GM19468 (cell line): ENCODE data around the gene CPTP.

Experiments
- ATAC-seq: cut with Tn5 transposase; IDR thresholded peaks from one replicate; pipeline ENCODE4 v1.9.1; 2021; ENCODE audit warnings: mild to moderate bottlenecking, moderate library complexity, moderate number of reproducible peaks; ENCODE audit not compliant: unreplicated experiment; ENCODE audit errors: extremely low read depth

Gene CPTP

DNA sequence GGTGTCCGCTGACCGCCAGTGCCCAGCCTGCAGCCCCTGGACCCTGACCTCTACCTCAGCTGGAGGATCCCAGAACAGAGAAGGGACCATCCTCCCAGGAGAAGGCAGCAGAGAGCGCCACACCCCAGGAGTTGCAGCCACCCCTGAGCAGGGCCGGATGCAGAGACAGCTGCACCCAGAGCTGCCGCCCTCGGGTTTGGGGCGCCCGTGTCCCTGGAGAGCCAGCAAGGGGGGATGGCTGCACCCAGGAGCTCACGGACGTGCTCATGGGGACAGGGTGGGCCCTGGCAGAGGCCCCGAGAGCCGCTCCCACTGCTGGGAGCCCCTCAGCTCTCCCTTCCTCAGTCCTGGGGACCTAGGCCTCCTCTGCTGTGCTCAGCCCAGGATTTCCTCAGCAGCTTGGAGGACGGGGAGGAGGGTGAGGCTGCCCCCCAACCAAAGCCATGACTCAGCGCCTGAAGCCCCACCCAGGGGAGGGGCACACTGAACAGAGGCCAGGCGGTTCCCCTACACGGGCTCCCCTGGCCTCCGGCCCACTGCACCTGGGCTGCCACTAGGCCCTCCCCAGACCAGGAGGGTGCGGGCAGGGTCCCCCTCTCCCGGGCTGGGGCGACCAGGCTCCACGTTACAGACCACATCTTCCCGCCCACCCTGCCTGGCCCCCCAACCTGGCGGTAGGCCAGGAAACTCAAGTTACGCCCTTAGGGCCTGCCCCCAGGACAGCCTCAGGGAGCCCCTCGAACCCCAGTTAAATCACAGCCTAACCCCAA, 19.1 kb upstream of the CPTP start:
- ATAC-seq, result no peak

- ATAC-seq, result no peak
Observed at GRCh38 chr1:1306070-1306660, 18.4 kb upstream of the CPTP start.

DNA sequence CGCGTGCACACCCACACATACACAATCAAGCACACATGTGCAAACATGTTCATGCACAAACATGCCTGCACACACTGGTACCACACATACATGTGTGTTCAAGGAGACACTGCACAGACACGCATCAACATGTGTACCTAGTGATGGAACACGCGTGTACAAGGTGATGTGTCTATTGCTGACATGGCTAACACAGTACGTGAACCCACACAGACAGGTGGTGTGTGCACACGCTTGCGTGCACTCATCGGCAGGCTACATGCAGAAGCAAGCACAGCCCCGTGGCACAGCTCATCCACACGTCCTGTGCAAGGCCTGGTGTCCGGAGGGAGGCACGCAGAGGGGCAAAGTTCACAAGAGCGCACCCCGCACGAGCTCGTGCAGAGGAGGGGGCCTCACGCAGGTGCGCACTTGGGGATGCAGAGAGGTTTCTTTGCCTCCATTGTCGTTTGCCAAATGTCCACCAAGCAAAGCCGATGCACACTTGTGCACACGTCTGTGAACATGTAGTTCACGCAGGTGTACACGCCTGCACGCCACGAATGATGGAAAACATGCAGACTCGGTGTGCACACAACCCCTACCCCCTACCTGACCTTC, 17.8 kb upstream of the CPTP start:
- no peak for ATAC-seq

GRCh38 chr1:1307261-1307922, 17.2 kb upstream of the CPTP start:
- ATAC-seq, result peak; percentile 12

GRCh38 chr1:1307923-1308755, 16.5 kb upstream of the CPTP start, which contains the start of the genes ACAP3 and PUSL1:
Gene ACAP3 (minus strand): TSS chr1:1307930. CDS start chr1:1307815, 115 bp downstream.
Gene PUSL1 (plus strand): TSS chr1:1308597. CDS start chr1:1308644, 47 bp downstream.
- peak; percentile 32 for ATAC-seq

- ATAC-seq, result no peak
Observed at GRCh38 chr1:1308756-1309250, 15.8 kb upstream of the CPTP start.

DNA sequence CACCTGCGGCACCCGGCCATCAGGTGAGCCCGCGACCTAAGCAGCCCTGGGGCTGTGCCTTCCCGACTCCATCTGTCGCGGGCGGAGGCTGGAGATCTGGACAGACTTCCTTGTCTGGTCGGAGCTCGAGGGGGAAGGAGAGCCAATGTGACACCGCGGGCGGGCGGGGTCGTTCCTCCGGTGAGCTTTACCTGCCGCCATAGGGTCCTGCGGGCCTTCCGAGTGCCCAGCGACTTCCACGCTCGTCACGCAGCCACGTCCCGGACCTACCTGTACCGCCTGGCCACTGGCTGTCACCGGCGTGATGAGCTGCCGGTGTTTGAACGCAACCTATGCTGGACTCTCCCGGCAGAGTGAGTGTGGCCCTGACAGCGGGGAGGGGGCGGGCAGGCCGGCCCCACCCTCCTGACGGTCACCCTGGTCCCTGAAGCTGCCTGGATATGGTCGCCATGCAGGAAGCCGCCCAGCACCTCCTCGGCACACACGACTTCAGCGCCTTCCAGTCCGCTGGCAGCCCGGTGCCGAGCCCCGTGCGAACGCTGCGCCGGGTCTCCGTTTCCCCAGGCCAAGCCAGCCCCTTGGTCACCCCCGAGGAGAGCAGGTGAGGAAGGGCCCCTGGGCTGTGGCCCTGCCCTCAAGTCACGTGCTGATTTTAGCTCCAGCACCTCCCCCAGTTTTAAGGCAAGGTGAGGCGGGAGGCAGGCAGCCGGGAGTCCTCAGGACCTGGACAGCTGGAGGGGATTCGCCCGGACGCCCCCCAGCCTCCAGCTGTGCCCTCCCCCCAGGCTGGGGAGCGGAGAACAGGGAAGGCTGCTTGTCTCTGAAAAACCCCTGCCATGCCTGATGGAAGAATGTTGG, 15.1 kb upstream of the CPTP start:
- no peak for ATAC-seq

DNA sequence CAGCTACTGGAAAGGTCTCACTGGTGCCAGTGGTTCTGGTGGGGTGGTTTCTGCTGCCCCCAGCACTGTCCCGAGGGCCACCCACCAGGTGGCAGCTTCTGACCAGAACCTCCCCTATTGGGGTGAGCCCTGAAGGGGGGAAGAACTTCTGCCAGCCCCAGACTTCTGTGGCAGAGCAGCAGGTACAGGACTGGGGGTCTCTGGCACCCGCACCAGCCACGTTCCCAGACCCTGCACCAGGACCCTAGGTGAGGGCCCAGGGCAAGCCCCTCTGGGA, 14.6 kb upstream of the CPTP start:
- no peak for ATAC-seq

- no peak for ATAC-seq
Observed at GRCh38 chr1:1310476-1311053, 14.0 kb upstream of the CPTP start.

GRCh38 chr1:1311107-1312104, 13.2 kb upstream of the CPTP start:
- ATAC-seq, result no peak

DNA sequence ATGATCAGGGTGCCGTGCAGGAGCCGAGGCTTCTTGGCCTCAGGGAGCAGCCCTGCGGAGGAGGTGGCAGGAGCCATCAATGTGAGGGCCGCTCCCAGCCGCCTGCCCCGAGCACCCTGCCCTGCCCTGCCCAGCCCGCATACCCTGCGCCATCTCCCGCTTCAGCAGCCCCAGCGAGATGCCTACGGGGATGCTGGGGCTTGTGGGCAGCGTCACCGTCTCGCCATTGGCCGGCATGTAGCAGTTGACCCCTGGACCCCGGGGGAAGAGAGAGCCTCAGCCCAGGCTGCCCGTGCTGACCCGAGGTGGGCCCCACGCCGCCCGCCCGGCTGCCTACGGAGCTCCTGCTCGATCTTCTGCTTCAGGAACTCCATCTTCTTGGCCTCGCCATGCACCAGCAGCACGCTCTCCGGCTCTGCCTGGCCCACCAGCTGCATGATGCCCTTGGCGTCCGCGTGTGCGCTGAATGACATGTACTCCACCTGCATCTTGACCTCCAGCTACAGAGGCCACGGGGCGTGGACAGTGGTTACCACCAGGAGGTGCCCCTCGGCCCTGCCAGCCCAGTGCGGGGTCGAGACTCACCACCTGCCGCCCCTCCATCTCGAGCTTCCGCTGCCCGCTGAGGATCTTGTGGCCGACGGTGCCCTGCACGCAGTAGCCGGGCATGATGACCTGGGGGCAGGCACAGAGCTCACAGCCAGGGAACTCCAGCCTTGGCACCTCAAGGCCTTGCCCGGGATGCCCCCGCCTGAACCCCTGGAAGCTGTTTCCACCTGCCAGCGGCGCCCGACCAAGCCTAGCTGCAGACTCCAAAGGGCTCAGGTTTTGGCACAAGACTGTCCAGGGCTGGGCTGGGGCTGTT, 11.9 kb upstream of the CPTP start:
- no peak for ATAC-seq

DNA sequence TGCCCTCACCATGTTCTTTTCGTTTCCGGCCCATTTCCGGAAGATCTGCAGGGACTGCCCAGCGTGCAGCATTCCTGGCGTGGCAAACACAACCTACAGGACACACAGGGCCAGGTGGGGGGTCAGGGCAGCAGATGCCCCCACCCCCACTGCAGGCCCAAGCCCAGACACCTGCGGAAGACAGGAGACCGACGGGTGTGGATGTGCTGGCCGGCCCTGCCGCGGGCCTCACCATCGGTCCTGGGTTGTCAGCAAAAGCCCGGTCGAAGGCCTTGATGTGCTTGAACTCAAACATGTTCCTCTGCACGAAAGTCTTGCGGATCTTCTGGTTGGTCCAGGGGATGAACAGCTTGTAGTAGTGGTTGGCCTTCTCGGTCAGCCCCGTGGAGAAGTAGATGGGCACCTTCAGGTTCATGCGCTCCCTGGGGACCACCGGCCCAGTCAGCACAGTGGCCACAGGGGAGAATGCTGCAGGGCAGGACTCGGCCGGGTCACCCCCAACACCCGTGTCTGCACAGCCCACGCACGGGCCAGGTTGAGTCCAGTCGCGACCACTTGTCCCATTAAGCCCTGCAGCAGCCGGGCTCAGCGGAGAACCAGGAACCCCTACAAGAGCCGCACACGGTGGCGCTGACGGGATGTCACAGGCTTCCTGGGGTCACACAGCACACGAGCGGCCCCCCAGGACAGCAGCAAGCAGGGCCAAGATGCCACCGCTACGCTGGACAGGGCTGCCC, 10.9 kb upstream of the CPTP start:
- no peak for ATAC-seq

DNA sequence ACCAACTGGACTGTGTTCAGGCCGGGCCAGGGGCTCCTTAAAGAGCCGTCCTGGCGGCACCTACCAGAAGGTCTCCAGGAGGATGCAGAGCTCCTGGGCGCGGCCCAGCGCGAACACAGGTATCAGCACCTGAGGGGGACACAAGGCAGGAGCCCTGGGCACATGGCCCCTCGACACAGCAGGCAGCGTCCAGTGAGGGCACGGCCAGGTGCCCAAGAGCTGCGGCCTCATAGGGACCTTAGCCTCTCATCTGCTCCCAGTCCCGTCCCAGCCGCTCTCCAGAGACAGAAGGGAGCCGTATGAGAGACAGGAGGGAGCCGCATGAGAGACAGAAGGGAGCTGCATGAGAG, 10.4 kb upstream of the CPTP start:
- no peak for ATAC-seq

DNA sequence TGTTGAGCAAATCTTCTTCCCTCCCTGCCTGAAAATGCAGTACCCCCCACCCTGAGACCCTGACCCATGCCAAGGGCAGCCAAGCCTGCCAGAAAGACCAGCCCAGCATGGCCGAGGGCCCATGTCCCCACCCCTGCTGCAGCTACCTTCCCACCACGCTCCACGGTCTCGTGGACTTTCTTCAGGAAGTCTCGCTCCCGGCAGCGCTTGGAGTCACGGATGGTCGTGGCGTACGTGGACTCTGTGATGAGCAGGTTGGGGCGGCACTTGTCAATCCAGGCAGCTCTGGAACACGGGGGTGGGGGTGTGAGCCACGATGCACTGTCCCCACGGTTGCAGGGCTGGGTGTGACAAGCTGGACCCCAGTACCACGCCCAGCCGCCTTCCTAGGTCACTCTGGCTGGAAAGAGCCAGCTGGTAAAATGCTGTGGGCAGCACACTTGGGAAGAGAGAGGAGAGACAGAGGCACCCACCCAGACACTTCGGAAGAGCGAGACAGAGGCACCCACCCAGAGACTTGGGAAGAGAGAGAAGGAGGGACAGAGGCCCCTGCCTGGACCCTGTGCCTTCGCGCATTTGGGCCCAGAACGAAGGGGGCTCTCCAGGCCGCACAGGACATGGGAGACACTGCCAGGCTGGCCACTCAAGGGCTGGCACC, 9.8 kb upstream of the CPTP start:
- ATAC-seq, result no peak

- no peak for ATAC-seq
Observed at GRCh38 chr1:1315435-1315954, 9.1 kb upstream of the CPTP start.
